Testis (tissue), 3 donors: Measurements from ENCODE around the gene IGFBP6. TPM values are rescaled to one million over a fixed set of nuclear protein-coding genes. Genes with fewer than 3 reads are reported as not detected.

ENCODE experiments used
- DNase-seq: peaks from one replicate; pipeline ENCODE4 v3.0.0-alpha.2; 2019
- H3K27ac ChIP-seq, 2 donors: fragments of 200-600 bp; sonication (generic); one replicate each; pipeline ENCODE4 v1.5.1; 2019
- H3K27me3 ChIP-seq: fragments of 200-600 bp; sonication (generic); one replicate; pipeline ENCODE4 v1.5.1; 2019
- H3K36me3 ChIP-seq: fragments of 200-600 bp; sonication (generic); one replicate; pipeline ENCODE4 v1.5.1; 2017; ENCODE audit warnings: low read depth; ENCODE audit errors: missing control alignments
- H3K4me1 ChIP-seq: fragments of 200-600 bp; sonication (generic); one replicate; pipeline ENCODE4 v1.5.1; 2019
- H3K4me3 ChIP-seq, 2 donors: fragments of 200-600 bp; sonication (generic); one replicate each; pipeline ENCODE4 v1.5.1; 2017 to 2019
- H3K9me3 ChIP-seq: fragments of 200-600 bp; sonication (generic); one replicate; pipeline ENCODE4 v1.5.1; 2017
- POLR2A ChIP-seq: fragments of 450-650 bp; IDR thresholded peaks from one replicate; pipeline ENCODE4 v1.6.1; 2017; ENCODE audit warnings: antibody characterized with exemption, mild to moderate bottlenecking, moderate library complexity
- WGBS, 2 donors: methylation state at CpG; one replicate each; pipeline ENCODE4 v1.1.5; 2018; 5-methylcytosine and 5-hydroxymethylcytosine counted together
- intact Hi-C: fragments of 100-400 bp; cut with DNase I; formaldehyde crosslinking; loops from one replicate; pipeline ENCODE4 v1.15.1; 2023; ENCODE audit warnings: low total_unique reads
- polyA plus RNA-seq: library from polyadenylated mRNA; stranded (reverse); fragments of 350-450 nt; fragmentation: Illumina TruSeq; extraction: RNeasy Lipid Tissue Mini Kit (QIAGEN cat#74804); gene quantifications from one replicate; pipeline ENCODE4 v1.2.3, GENCODE V29; 2014; ENCODE audit warnings: low read depth, low replicate concordance; ENCODE audit not compliant: insufficient read depth
- total RNA-seq, 2 donors: library from RNA; depleted of rRNA; stranded (reverse); fragments of >200 nt; gene quantifications; one replicate each; pipeline ENCODE4 v1.2.3, GENCODE V29; 2016
- TF ChIP-seq, protein P1 (sequence below), 3 experiments: fragments of 450-650 bp in 2 of 3; fragments of 200-600 bp in 1 of 3; sonication (generic) in 1 of 3; IDR thresholded peaks; one replicate each; pipeline ENCODE4 v1.5.1; 2016 to 2019; ENCODE audit warnings: antibody characterized with exemption in 3 of 3, mild to moderate bottlenecking in 2 of 3, moderate library complexity in 1 of 3

The IGFBP6 gene
- total and polyA plus RNA-seq, 3 donors from 2014 or later, result 121 to 261 (median 185) TPM

DNA sequence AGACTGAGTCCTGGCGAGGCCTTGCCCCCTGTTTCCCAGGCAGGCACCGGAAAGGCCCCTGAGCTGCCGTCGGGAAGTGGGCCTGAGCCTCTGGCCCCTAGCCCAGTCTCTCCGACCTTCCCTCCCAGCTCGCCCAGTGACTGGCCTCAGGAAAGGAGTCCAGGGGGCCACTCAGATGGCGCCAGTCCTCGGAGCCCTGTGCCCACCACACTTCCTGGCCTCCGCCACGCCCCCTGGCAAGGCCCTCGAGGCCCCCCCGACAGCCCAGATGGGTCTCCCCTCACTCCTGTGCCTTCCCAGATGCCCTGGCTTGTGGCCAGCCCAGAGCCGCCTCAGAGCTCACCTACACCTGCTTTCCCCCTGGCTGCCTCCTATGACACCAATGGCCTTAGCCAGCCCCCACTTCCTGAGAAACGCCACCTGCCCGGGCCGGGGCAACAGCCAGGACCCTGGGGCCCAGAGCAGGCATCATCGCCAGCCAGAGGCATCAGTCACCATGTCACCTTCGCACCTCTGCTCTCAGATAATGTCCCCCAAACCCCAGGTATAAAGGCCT lies 36.7 kb upstream of the IGFBP6 start:
- Histone ChIP-seq H3K36me3 (no peaks in the 10 kb centered on the region), H3K27ac (peak overlapping the region; percentile 9 to 86), H3K27me3 (no peaks in the 10 kb centered on the region), H3K4me3 (no peak overlapping the region), H3K4me1 (peaks cover 54% of the 10 kb centered on the region), H3K9me3 (no peaks in the 10 kb centered on the region)
- 60 to 70% methylated on average over 1 to 18 of the region's 18 CpGs for WGBS, 2 donors
- no peak for TF ChIP-seq POLR2A
- TF ChIP-seq, protein P1, sequence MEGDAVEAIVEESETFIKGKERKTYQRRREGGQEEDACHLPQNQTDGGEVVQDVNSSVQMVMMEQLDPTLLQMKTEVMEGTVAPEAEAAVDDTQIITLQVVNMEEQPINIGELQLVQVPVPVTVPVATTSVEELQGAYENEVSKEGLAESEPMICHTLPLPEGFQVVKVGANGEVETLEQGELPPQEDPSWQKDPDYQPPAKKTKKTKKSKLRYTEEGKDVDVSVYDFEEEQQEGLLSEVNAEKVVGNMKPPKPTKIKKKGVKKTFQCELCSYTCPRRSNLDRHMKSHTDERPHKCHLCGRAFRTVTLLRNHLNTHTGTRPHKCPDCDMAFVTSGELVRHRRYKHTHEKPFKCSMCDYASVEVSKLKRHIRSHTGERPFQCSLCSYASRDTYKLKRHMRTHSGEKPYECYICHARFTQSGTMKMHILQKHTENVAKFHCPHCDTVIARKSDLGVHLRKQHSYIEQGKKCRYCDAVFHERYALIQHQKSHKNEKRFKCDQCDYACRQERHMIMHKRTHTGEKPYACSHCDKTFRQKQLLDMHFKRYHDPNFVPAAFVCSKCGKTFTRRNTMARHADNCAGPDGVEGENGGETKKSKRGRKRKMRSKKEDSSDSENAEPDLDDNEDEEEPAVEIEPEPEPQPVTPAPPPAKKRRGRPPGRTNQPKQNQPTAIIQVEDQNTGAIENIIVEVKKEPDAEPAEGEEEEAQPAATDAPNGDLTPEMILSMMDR (IDR thresholded peaks at IDR 0.05), result no peak
- intact Hi-C loops, result no loop called here
- DNase-seq, result peak; percentile 12

DNA sequence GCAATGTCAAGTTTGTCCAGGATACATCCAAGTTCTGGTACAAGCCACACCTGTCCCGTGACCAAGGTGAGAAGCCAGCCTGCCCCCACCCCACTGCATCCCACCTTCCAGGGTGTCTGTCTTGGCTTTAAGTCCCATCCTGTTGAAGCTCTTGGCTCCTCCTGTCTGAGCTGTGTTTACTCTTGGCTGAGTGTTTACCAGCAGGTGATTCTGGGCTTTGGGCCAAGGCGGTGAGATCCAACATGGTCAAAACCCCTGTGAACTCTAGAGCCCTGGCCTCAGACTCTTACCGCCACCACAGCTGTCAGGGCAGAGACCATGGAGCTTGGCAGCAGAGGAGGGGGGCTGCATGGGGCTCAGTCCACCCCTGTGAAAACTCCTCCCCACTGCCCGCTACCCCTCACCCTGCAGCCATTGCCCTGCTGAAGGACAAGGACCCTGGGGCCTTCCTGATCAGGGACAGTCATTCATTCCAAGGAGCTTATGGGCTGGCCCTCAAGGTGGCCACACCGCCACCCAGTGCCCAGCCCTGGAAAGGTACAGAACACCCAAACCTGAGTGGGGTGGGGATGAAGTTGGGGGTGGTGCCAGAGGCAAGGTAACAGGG lies 36.0 kb upstream of the IGFBP6 start:
- H3K4me1 ChIP-seq, result peaks cover 60% of the 10 kb centered on the region

DNA sequence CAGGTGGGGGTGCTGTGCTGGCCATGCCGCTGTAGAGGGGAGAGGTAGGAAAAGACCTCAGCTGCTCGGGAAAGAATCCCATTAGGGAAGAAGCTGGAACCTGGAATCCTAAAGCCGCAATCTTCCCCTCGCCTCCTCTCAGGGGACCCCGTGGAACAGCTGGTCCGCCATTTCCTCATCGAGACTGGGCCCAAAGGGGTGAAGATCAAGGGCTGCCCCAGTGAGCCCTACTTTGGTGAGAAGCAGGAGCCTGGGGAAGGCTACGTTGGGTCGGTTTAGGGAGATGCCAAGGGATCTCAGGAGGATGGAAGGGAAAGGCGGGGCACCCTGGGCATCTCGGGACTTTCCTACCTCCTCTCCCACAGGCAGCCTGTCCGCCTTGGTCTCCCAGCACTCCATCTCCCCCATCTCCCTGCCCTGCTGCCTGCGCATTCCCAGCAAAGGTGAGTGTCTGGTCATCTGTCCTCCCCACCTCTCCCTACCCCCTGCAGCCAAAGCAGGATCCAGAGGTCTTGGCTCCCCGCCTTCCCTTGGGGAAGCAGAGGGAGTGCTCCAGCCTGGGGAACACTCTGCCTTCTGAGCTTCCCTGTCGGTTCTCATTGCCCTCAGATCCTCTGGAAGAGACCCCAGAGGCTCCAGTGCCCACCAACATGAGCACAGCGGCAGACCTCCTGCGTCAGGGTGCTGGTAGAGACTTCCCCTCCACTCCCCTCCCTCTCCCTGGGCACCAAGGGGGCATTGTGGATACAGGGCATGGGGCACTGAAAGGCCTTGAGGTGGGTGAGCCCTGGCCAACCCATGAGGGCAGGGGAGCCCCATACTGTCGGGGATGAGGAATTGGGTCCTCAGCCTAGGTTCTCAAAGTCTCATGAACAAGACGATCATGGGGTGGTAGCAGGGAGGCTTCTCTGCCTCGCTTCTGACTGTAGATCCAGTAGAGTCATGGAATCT lies 35.2 kb upstream of the IGFBP6 start:
- intact Hi-C loops, result no loop called here
- no peak for TF ChIP-seq POLR2A
- TF ChIP-seq, protein P1 (IDR thresholded peaks at IDR 0.05), result no peak
- H3K9me3 ChIP-seq, result no peaks in the 10 kb centered on the region
- peak overlapping the region; percentile 9 to 86 for H3K27ac ChIP-seq
- no peaks in the 10 kb centered on the region for H3K36me3 ChIP-seq
- H3K4me1 ChIP-seq, result peaks cover 64% of the 10 kb centered on the region
- 66 to 72% methylated on average over 14 to 20 of the region's 20 CpGs for WGBS, 2 donors
- no peaks in the 10 kb centered on the region for H3K27me3 ChIP-seq
- H3K4me3 ChIP-seq, result no peak overlapping the region
- peak; percentile 14 for DNase-seq

More for the DNA sequence above, 36.0 kb upstream of the IGFBP6 start:
- H3K27ac ChIP-seq, result peak overlapping the region; percentile 9 to 86
- no peak overlapping the region for H3K4me3 ChIP-seq
- no peak for TF ChIP-seq POLR2A
- TF ChIP-seq, protein P1 (IDR thresholded peaks at IDR 0.05), result no peak
- no peaks in the 10 kb centered on the region for H3K9me3 ChIP-seq
- 78 to 84% methylated on average over 4 to 5 of the region's 5 CpGs for WGBS, 2 donors
- intact Hi-C loops, result no loop called here
- no peaks in the 10 kb centered on the region for H3K27me3 ChIP-seq
- DNase-seq, result peak; percentile 20
- no peaks in the 10 kb centered on the region for H3K36me3 ChIP-seq

DNA sequence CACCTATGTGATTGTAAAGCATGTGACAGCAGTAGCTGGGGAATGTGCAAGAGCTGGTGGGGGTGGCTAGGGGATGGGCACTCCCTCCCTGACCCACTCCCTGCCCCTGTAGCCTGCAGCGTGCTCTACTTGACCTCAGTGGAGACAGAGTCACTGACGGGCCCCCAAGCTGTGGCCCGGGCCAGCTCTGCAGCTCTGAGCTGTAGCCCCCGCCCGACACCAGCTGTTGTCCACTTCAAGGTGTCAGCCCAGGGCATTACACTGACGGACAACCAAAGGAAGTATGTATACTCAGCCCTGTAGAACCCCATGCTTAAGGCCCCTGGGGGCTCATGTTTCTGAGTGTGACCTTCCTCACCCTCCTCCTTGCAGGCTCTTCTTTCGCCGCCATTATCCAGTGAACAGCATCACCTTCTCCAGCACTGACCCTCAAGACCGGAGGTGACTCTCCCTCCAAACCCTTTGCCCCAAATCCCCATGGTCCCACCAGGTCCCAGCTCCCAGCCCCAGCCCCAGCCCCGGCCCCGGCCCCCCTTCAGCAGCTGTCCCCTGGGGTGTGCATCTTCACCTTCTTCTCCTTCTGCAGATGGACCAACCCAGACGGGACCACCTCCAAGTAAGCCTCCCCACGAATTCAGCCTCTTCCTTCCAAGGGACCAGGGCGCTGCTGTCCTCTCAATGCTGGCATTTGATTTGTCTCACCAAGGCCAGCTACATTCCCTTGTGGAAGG lies 34.3 kb upstream of the IGFBP6 start:
- WGBS, 2 donors, result 66 to 75% methylated on average over 14 of the region's 14 CpGs
- no peaks in the 10 kb centered on the region for H3K36me3 ChIP-seq
- H3K4me1 ChIP-seq, result peaks cover 72% of the 10 kb centered on the region
- H3K4me3 ChIP-seq, result no peak overlapping the region
- DNase-seq, result peak; percentile 12
- H3K9me3 ChIP-seq, result no peaks in the 10 kb centered on the region
- TF ChIP-seq, protein P1 (IDR thresholded peaks at IDR 0.05), result no peak
- TF ChIP-seq POLR2A, result no peak
- H3K27me3 ChIP-seq, result no peaks in the 10 kb centered on the region
- H3K27ac ChIP-seq, result peak overlapping the region; percentile 4 to 86
- intact Hi-C loops, result no loop called here
